ENCODE data around the gene ATP6V0A1. TPM values are rescaled to one million over a fixed set of nuclear protein-coding genes. Genes with fewer than 3 reads are reported as not detected.
A peak's percentile ranks its signal among the peaks of the same experiment; 100 is the strongest.
"Not testable (repeated sequence)": the region's sequence is repeated elsewhere in the genome, so short reads cannot be mapped to it uniquely, and the experiment has no call there.

ATP6V0A1 gene
- total RNA-seq, 2 experiments from 2014 or later, result 13.3 to 15.9 TPM

DNA sequence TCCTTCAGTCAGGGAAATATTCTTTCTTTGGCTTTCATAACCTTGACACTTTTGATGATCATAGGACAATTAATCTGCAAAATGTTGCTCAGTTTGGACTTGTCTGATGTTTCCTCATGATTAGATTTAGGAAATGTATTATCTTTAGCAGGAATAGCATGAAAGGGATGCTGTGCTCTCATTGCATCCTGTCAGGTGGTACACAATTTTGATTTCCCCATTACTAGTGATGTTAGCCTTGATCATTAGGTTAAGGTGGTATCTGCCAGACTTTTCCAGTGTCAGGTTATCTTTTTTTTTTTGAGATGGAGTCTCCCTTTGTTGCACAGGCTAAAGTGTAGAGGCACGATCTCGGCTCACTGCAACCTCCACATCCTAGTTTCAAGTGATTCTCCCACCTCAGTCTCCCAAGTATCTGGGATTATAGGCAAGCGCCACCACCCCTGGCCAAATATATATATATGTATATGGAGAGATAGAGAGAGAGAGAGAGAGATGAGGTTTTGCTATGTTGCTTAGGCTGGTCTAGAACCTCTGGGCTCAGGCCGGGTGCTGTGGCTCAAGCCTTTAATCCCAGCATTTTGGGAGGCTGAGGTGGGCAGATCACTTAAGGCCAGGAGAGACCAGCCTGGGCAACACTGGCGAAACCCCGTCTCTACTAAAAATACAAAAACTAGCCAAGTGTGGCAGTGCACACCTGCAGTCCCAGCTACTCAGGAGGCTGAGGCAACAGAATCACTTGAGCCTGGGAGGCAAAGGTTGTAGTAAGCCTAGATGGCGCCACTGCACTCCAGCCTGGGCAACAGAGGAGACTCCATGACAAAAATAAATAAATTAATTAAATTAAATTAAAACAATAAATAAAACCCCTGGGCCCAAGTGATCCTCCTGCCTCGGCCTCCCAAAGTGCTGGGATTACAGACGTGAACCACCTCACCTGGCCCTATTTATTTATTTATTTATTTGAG is 19.8 kb upstream of the ATP6V0A1 start:
- Mint-ChIP-seq H3K9me3 (ENCODE audit: low read depth) (no peaks in the 10 kb centered on the region), H3K27ac (no peak overlapping the region), H3K27me3 (peaks cover 2% of the 10 kb centered on the region), H3K4me3 (no peak overlapping the region), H3K4me1 (peaks cover 8% of the 10 kb centered on the region), H3K36me3 (ENCODE audit: low read depth) (no peaks in the 10 kb centered on the region)
- intact Hi-C loops (cut with DNase I, micrococcal nuclease), result loop anchor here (1.0 to 2.0 kb wide), 2 partner anchors 78 kb away; no protein-coding TSS in a partner anchor
- ChIA-PET POLR2A (no interaction called here), CTCF (interaction anchor here (0.6 to 3.3 kb wide), 9 partner anchors 8 to 242 kb away, joined by 3 to 18 read pairs (median 4); no protein-coding TSS in a partner anchor)
- peak; percentile 70 for DNase-seq
- peak; percentile 61 for ATAC-seq

DNA sequence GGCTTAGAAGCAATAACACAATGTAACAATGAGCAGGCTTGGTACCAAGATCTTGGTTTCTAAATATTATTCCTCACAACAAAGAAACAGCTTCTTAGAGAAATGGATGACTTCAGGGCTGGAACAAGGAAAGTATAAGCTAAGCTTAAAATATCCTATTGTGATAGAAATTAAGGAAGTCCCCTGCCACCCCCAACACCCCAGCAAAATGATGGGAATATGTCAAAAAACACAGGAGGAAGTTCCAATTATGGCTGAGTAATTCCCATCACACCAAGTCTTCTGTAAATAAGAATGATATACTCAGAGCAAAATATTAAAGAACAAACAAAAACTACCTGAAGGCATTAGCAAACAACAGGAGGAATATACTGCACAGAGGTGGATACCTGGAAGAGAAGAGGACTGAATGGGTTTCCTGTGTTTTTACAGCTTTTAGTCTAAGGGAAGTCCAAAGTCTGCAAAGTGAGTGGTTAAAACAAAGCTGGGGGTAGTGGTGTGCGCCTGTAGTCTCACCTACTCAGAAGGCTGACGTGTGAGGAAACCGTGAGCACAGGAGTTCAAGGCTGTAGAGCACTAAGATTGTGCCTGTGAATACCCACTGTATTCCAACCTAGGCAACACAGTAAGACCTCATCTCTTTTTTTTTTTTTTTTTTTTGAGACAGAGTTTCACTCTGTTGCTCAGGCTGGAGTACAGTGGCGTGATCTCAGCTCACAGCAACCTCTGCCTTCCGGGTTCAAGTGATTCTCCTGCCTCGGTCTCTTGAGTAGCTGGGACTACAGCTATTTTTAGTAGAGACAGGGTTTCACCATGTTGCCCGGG is 17.1 kb upstream of the ATP6V0A1 start:
- ChIA-PET CTCF (interaction anchor here (0.6 to 3.3 kb wide), 15 partner anchors 9 to 1416 kb away, joined by 3 to 18 read pairs (median 4); no protein-coding TSS in a partner anchor), POLR2A (interaction anchor here (0.6 to 0.8 kb wide), 3 partner anchors 8 to 123 kb away, joined by 3 to 5 read pairs (median 3); no protein-coding TSS in a partner anchor)
- Mint-ChIP-seq H3K36me3 (ENCODE audit: low read depth) (no peaks in the 10 kb centered on the region), H3K27me3 (no peaks in the 10 kb centered on the region), H3K9me3 (ENCODE audit: low read depth) (no peaks in the 10 kb centered on the region), H3K4me3 (no peak overlapping the region), H3K27ac (peak overlapping the region; percentile 34), H3K4me1 (peaks cover 13% of the 10 kb centered on the region)
- intact Hi-C loops (cut with DNase I, micrococcal nuclease), result no loop called here
- peak; percentile 70 for ATAC-seq
- DNase-seq, result peak; percentile 26

DNA sequence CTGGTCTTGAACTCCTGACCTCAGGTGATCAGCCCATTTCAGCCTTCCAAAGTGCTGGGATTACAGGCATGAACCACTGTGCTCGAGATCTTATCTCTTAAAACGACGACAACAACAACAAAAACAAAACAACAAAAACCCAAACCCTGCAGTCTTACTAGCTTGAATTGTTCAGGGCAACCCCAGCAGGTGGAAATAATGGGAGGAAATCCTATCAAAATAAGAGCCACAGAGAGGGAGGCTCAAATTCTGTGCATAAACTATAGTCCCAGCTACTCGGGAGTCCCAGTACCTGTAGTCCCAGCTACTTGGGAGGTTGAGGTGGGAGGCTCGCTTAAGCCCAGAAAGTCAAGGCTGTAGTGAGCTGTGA is 16.5 kb upstream of the ATP6V0A1 start:
- Mint-ChIP-seq H3K4me1 (peaks cover 18% of the 10 kb centered on the region), H3K27ac (peak overlapping the region; percentile 34), H3K27me3 (no peaks in the 10 kb centered on the region), H3K9me3 (ENCODE audit: low read depth) (no peaks in the 10 kb centered on the region), H3K36me3 (ENCODE audit: low read depth) (no peaks in the 10 kb centered on the region), H3K4me3 (no peak overlapping the region)
- ChIA-PET CTCF (interaction anchor here (0.7 to 3.3 kb wide), 7 partner anchors 10 to 1416 kb away, joined by 3 to 15 read pairs (median 4); no protein-coding TSS in a partner anchor), POLR2A (interaction anchor here (0.7 to 0.8 kb wide), 2 partner anchors 18 to 124 kb away, joined by 3 to 5 read pairs; no protein-coding TSS in a partner anchor)
- intact Hi-C loops (cut with DNase I, micrococcal nuclease), result no loop called here
- no peak for DNase-seq
- no peak for ATAC-seq

DNA sequence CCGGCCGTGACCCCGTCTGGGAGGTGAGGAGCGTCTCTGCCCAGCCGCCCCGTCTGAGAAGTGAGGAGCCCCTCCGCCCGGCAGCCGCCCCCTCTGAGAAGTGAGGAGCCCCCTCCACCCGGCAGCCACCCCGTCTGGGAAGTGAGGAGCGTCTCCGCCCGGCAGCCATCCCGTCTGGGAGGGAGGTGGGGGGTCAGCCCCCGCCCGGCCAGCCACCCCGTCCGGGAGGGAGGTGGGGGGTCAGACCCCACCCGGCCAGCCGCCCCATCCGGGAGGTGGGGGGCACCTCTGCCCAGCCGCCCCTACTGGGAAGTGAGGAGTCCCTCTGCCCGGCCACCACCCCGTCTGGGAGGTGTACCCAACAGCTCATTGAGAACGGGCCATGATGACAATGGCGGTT is 9.5 kb upstream of the ATP6V0A1 start:
- H3K9me3 Mint-ChIP-seq (ENCODE audit: low read depth); H3K27ac Mint-ChIP-seq; POLR2A ChIA-PET; H3K36me3 Mint-ChIP-seq (ENCODE audit: low read depth); intact Hi-C loops (cut with DNase I, micrococcal nuclease); H3K4me3 Mint-ChIP-seq; DNase-seq; ATAC-seq; CTCF ChIA-PET; H3K27me3 Mint-ChIP-seq: not testable (repeated sequence)
- H3K4me1 Mint-ChIP-seq, result peaks cover 13% of the 10 kb centered on the region

DNA sequence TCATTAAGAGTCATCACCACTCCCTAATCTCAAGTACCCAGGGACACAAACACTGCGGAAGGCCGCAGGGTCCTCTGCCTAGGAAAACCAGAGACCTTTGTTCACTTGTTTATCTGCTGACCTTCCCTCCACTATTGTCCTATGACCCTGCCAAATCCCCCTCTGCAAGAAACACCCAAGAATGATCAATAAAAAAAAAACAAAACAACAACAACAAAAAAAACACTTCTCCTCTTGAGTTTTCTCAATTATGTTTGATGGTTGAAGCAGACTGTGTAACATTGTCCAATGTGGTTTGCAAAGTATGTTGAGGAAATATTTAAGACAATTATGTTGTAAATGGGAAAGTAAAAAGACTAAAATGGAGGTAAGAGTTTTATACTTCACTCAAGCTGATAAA is 8.8 kb upstream of the ATP6V0A1 start:
- H3K9me3 Mint-ChIP-seq (ENCODE audit: low read depth); H3K36me3 Mint-ChIP-seq (ENCODE audit: low read depth); H3K27ac Mint-ChIP-seq; ATAC-seq; H3K27me3 Mint-ChIP-seq; H3K4me3 Mint-ChIP-seq; POLR2A ChIA-PET; DNase-seq; intact Hi-C loops (cut with DNase I, micrococcal nuclease): not testable (repeated sequence)
- CTCF ChIA-PET, result interaction anchor here (0.8 to 2.7 kb wide), 2 partner anchors 9 to 77 kb away, joined by 5 to 9 read pairs; no protein-coding TSS in a partner anchor
- peaks cover 13% of the 10 kb centered on the region for H3K4me1 Mint-ChIP-seq

DNA sequence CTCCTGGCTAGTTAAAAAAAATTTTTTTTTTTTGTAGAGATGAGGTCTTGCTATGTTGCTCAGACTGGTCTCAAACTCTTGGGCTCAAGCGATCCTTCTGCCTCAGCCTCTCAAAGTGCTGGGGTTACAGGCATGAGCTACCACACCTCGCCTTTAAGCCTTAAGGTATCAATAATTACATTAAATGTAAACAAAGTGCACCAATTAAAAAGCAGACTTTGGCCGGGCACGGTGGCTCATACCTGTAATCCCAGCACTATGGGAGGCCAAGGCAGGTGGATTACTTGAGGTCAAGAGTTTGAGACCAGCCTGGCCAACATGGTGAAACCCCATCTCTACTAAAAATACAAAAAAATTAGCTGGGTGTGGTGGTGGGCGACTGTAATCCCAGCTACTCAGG is 7.4 kb upstream of the ATP6V0A1 start:
- H3K36me3 Mint-ChIP-seq (ENCODE audit: low read depth); intact Hi-C loops (cut with DNase I, micrococcal nuclease); DNase-seq; POLR2A ChIA-PET; H3K4me3 Mint-ChIP-seq; H3K27me3 Mint-ChIP-seq; H3K27ac Mint-ChIP-seq; ATAC-seq; H3K9me3 Mint-ChIP-seq (ENCODE audit: low read depth): not testable (repeated sequence)
- peaks cover 15% of the 10 kb centered on the region for H3K4me1 Mint-ChIP-seq
- CTCF ChIA-PET, result interaction anchor here (2.7 kb wide), 1 partner anchor 11 kb away, joined by 9 read pairs; no protein-coding TSS in a partner anchor

DNA sequence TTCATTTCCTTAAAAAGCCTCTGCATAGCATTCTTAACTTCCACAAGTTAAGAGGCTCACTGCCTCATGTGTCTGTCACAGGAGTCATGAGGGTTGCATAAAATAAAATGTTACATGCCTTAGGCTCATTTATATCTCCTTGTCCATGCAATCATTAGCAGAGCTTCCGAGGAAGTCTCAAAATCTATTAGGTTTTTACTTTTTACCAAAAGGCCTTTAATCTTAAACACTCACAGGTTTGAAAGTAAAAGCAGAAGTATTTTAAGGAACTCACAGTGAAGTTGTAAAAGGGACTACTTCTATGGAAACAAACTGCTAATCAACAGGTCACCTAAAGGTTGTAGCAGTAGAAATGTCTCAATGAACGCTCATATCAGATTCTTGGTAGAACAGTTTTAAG is 5.2 kb upstream of the ATP6V0A1 start:
- no peaks in the 10 kb centered on the region for H3K9me3 Mint-ChIP-seq (ENCODE audit: low read depth)
- CTCF ChIA-PET, result interaction anchor here (0.6 to 0.8 kb wide), 2 partner anchors 242 to 446 kb away, joined by 3 to 4 read pairs; no protein-coding TSS in a partner anchor
- POLR2A ChIA-PET, result no interaction called here

DNA sequence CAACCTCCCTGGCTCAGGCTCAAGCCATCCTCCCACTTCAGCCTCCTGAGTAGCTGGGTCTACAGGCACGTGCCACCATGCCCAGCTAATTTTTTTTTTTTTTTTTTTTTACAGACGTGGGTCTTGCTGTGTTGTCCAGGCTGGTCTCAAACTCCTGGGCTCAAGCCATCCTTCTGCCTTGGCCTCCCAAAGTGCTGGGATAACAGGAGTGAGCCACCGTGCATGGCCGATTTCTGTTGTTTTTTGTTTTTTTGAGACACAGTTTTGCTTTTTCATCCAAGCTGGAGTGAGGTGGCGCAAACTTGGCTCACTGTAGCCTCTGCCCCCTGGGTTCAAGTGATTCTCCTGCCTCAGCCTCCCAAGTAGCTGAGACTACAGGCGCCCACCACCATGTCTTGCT is 3.7 kb upstream of the ATP6V0A1 start:
- CTCF ChIA-PET, result interaction anchor here (0.7 kb wide), 1 partner anchor 971 kb away, joined by 4 read pairs; no protein-coding TSS in a partner anchor

More for the DNA sequence above, 5.2 kb upstream of the ATP6V0A1 start:
- H3K4me3 Mint-ChIP-seq, result no peak overlapping the region
- intact Hi-C loops (cut with DNase I, micrococcal nuclease), result no loop called here
- H3K27me3 Mint-ChIP-seq, result peaks cover 2% of the 10 kb centered on the region
- no peak for ATAC-seq
- H3K27ac Mint-ChIP-seq, result no peak overlapping the region
- H3K36me3 Mint-ChIP-seq (ENCODE audit: low read depth), result no peaks in the 10 kb centered on the region
- DNase-seq, result no peak
- peaks cover 21% of the 10 kb centered on the region for H3K4me1 Mint-ChIP-seq

DNA sequence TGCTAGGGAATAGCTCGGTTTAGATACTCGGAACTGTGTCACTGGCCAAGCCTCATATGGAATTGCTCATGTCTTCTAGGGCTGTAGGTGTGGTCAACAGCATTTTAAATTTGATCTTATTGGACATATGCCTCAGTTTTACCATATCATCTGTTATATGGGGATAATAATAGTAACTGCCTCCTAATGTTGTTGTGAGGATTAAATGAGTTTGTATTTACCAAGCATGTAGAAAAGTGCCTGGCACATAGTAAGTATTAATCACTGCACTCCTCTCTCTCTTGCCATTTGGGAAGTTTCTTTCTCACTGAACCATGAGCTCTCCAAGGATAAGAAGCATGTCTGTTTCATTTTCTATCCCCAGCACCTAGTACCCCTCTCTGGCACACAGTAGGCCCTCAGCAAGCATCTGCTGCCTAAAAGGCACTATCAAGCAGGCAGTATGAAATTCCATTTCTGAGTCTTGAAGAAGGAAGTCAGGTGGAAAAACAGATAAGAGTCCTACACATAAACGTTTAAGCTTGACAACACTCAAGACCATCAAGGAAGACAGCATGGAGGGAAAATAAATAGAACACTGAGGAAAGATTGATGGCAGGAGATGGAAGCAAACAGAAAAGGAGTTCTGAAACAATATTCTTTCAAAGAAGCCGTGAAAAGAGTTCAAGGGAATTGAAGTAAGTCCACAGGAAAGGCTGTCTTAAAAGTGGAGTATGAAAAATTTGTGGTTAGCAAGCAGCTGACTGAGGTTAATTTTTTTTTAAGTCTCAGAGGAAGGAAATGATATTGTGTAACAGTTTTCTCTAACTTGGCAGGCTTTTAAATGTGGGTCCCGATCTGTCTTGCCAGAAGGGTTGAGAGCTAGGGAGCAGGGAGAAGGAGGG is 2.2 kb upstream of the ATP6V0A1 start:
- ATAC-seq, result no peak

More for the DNA sequence above, 3.7 kb upstream of the ATP6V0A1 start:
- H3K4me3 Mint-ChIP-seq; H3K27ac Mint-ChIP-seq; DNase-seq; H3K27me3 Mint-ChIP-seq; POLR2A ChIA-PET; ATAC-seq; H3K36me3 Mint-ChIP-seq (ENCODE audit: low read depth); intact Hi-C loops (cut with DNase I, micrococcal nuclease); H3K9me3 Mint-ChIP-seq (ENCODE audit: low read depth): not testable (repeated sequence)
- H3K4me1 Mint-ChIP-seq, result peaks cover 34% of the 10 kb centered on the region

DNA sequence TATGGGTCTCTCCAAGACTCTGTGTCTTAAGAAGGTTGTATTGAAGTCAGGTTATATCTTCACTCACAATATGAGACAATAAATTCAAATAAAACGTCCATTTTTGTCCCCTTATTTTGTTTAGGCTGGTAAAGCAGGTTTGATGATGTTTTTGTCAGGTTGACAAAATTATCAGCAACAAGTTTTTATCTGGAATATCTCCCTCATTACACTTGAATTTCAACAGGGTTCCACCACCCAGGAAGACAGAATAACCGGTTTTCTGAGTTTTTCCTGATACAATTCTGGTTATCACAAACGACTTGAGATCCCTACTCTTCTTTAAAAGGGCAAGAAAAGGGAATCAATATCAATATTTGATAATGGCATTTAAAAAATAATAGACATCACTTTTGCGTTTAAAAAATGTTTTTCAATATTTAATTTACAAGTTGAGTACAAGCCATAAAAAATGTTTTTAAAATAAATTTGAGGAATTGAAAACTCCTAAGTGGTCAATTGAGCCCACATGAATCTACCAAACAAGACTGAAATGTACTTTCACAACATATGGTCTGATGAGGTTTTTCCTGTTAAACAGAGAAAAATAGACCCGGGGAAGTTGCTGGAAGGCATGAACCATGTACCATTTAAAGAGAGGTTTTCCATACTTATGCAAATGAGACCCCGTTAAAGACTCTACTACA is 1.4 kb upstream of the ATP6V0A1 start:
- H3K4me3 Mint-ChIP-seq, result peak overlapping the region; percentile 52
- POLR2A ChIA-PET, result no interaction called here
- peaks cover 46% of the 10 kb centered on the region for H3K4me1 Mint-ChIP-seq
- DNase-seq, result no peak
- peaks cover 2% of the 10 kb centered on the region for H3K27me3 Mint-ChIP-seq
- peaks cover 6% of the 10 kb centered on the region for H3K36me3 Mint-ChIP-seq (ENCODE audit: low read depth)
- CTCF ChIA-PET, result interaction anchor here (0.8 kb wide), 1 partner anchor 29 kb away, joined by 3 read pairs; no protein-coding TSS in a partner anchor
- peak overlapping the region; percentile 64 for H3K27ac Mint-ChIP-seq
- no peaks in the 10 kb centered on the region for H3K9me3 Mint-ChIP-seq (ENCODE audit: low read depth)
- no peak for ATAC-seq
- intact Hi-C loops (cut with DNase I, micrococcal nuclease), result no loop called here

More for the DNA sequence above, 2.2 kb upstream of the ATP6V0A1 start:
- ChIA-PET POLR2A (interaction anchor here (0.6 kb wide), 1 partner anchor 116 kb away, joined by 3 read pairs; no protein-coding TSS in a partner anchor), CTCF (interaction anchor here (0.6 to 1.5 kb wide), 3 partner anchors 28 to 74 kb away, joined by 3 read pairs; no protein-coding TSS in a partner anchor)
- H3K36me3 Mint-ChIP-seq (ENCODE audit: low read depth), result peaks cover 4% of the 10 kb centered on the region
- DNase-seq, result no peak
- no peak overlapping the region for H3K27ac Mint-ChIP-seq
- intact Hi-C loops (cut with DNase I, micrococcal nuclease), result no loop called here
- peaks cover 2% of the 10 kb centered on the region for H3K27me3 Mint-ChIP-seq
- no peaks in the 10 kb centered on the region for H3K9me3 Mint-ChIP-seq (ENCODE audit: low read depth)
- H3K4me3 Mint-ChIP-seq, result peak overlapping the region; percentile 2
- peaks cover 46% of the 10 kb centered on the region for H3K4me1 Mint-ChIP-seq

All from activated CD4-positive, alpha-beta T cell treated with anti-CD3 and anti-CD28 coated beads for 36 hours (primary cell).